SK-N-SH (cell line): ENCODE results near the gene ZNRF1. TPM values are rescaled to one million over a fixed set of nuclear protein-coding genes. Genes with fewer than 3 reads are reported as not detected.

Experiments used
- CTCF ChIA-PET: fragments of 300-600, 350-600 bp; formaldehyde crosslinking; extraction: SDS; loops from one replicate; lab custom pipeline; 2021; lab: Yijun Ruan, JAX
- POLR2A ChIA-PET: fragments of 350-600 bp; sonication (Branson Sonifier 250); formaldehyde crosslinking; extraction: SDS; loops from one replicate; lab custom pipeline; 2020; ENCODE audit warnings: antibody characterized with exemption, inconsistent platforms; lab: Yijun Ruan, JAX
- DNase-seq: peaks from one replicate; pipeline ENCODE4 v3.0.0; 2012
- H2AFZ ChIP-seq: fragments of 200-600 bp; sonication (generic); 2 replicates; pipeline ENCODE4 v1.8.1; 2016; ENCODE audit warnings: antibody characterized with exemption, mild to moderate bottlenecking, low read depth
- H3F3A ChIP-seq: fragments of 200-600 bp; sonication (generic); replicated peaks from 2 replicates; pipeline ENCODE3; 2016; ENCODE audit warnings: antibody characterized with exemption, mild to moderate bottlenecking; ENCODE audit not compliant: insufficient read depth
- H3K27ac ChIP-seq, 2 experiments: fragments of 200-500 bp in 1 of 2; fragments of 200-600 bp in 1 of 2; sonication (Bioruptor generic) in 1 of 2; sonication (generic), shearing (Covaris generic) in 1 of 2; 2 replicates each; pipeline versions ENCODE4 v1.5.1 to v1.6.1; 2014 to 2016; ENCODE audit warnings: low read depth in 2 of 2, inconsistent platforms in 1 of 2, low read length in 1 of 2, mild to moderate bottlenecking in 1 of 2, mixed read lengths in 1 of 2
- H3K27me3 ChIP-seq: fragments of 200-600 bp; sonication (generic), shearing (Covaris generic); 2 replicates; pipeline ENCODE4 v1.6.1; 2016; ENCODE audit warnings: mixed run types; ENCODE audit not compliant: insufficient read depth
- H3K36me3 ChIP-seq, 2 experiments: fragments of 200-500 bp in 1 of 2; fragments of 200-600 bp in 1 of 2; sonication (Bioruptor generic) in 1 of 2; sonication (generic) in 1 of 2; replicated peaks in 1 of 2; 2 replicates each; pipeline versions ENCODE3 to v1.5.1; 2014 to 2016; ENCODE audit warnings: low read length in 1 of 2, mild to moderate bottlenecking in 1 of 2; ENCODE audit not compliant: insufficient read depth in 2 of 2, control insufficient read depth in 1 of 2
- H3K4me1 ChIP-seq, 2 experiments: fragments of 200-500 bp in 1 of 2; fragments of 200-600 bp in 1 of 2; sonication (Bioruptor generic) in 1 of 2; sonication (generic), shearing (Covaris generic) in 1 of 2; 2 replicates each; pipeline versions ENCODE4 v1.5.1 to v1.6.1; 2014 to 2016; ENCODE audit warnings: low read depth in 1 of 2, low read length in 1 of 2, mixed run types in 1 of 2; ENCODE audit not compliant: insufficient read depth in 2 of 2, control insufficient read depth in 1 of 2
- H3K4me2 ChIP-seq: fragments of 200-600 bp; sonication (generic), shearing (Covaris generic); 2 replicates; pipeline ENCODE4 v1.6.1; 2017; ENCODE audit warnings: mixed run types
- H3K4me3 ChIP-seq, 2 experiments: fragments of 200-500 bp in 1 of 2; fragments of 200-600 bp in 1 of 2; sonication (Bioruptor generic) in 1 of 2; sonication (generic), shearing (Covaris generic) in 1 of 2; 2 replicates each; pipeline versions ENCODE4 v1.5.1 to v1.8.1; 2014 to 2016; ENCODE audit warnings: low read depth in 2 of 2, inconsistent platforms in 1 of 2, low read length in 1 of 2, mild to moderate bottlenecking in 1 of 2, mixed read lengths in 1 of 2, moderate library complexity in 1 of 2
- H3K79me2 ChIP-seq: fragments of 200-600 bp; sonication (generic); 2 replicates; pipeline ENCODE4 v1.8.1; 2017; ENCODE audit warnings: mild to moderate bottlenecking; ENCODE audit not compliant: insufficient read depth
- H3K9ac ChIP-seq: fragments of 200-600 bp; sonication (generic); 2 replicates; pipeline ENCODE4 v1.6.1; 2017; ENCODE audit warnings: mixed run types
- H3K9me2 ChIP-seq: fragments of 200-600 bp; sonication (generic); 2 replicates; pipeline ENCODE4 v1.6.1; 2017; ENCODE audit warnings: mixed run types
- H3K9me3 ChIP-seq: fragments of 200-600 bp; sonication (generic); 2 replicates; pipeline ENCODE4 v1.6.1; 2017; ENCODE audit warnings: mixed run types, mild to moderate bottlenecking, moderate library complexity
- H4K20me1 ChIP-seq: fragments of 200-600 bp; sonication (generic); 2 replicates; pipeline ENCODE4 v1.6.1; 2017; ENCODE audit warnings: mild to moderate bottlenecking, mixed run types; ENCODE audit not compliant: insufficient read depth
- CHD2 ChIP-seq: fragments of 150-350 bp; IDR thresholded peaks from 2 replicates; pipeline ENCODE4 v1.6.1; 2018; ENCODE audit warnings: low read length; ENCODE audit not compliant: partially characterized antibody
- CTCF ChIP-seq: fragments of 200-600 bp; sonication (generic); IDR thresholded peaks from 2 replicates; pipeline ENCODE4 v1.6.1; 2017; ENCODE audit warnings: antibody characterized with exemption, mild to moderate bottlenecking, moderate library complexity
- ELF1 ChIP-seq: IDR thresholded peaks from 2 replicates; pipeline ENCODE4 v1.4.0; 2012
- EP300 ChIP-seq, 2 experiments: IDR thresholded peaks; 2 replicates each; pipeline versions ENCODE4 v1.4.0 to v1.6.1; 2012; ENCODE audit warnings: borderline replicate concordance in 1 of 2, low read depth in 1 of 2, low read length in 1 of 2
- FOXJ3 ChIP-seq: sonication (generic); formaldehyde crosslinking; IDR thresholded peaks from 2 replicates; pipeline ENCODE4 v1.5.1; 2020; ENCODE audit warnings: mild to moderate bottlenecking, missing genetic modification reagents
- FOXM1 ChIP-seq: IDR thresholded peaks from 2 replicates; pipeline ENCODE4 v1.4.0; 2012; ENCODE audit warnings: low read depth, mild to moderate bottlenecking
- MEF2A ChIP-seq: IDR thresholded peaks from 2 replicates; pipeline ENCODE4 v1.4.0; 2012; ENCODE audit warnings: low read depth, borderline replicate concordance
- MXI1 ChIP-seq: IDR thresholded peaks from 2 replicates; pipeline ENCODE4 v1.6.1; 2012; ENCODE audit warnings: mild to moderate bottlenecking, low read depth, low read length, improper control_type of control experiment
- POLR2AphosphoS5 ChIP-seq: IDR thresholded peaks from 2 replicates; pipeline ENCODE4 v1.6.1; 2012; ENCODE audit warnings: low read depth, low read length
- RAD21 ChIP-seq: IDR thresholded peaks from 2 replicates; pipeline ENCODE4 v1.6.1; 2012; ENCODE audit warnings: mild to moderate bottlenecking, low read length
- RCOR1 ChIP-seq: fragments of 150-350 bp; IDR thresholded peaks from 2 replicates; pipeline ENCODE4 v1.6.1; 2017; ENCODE audit warnings: antibody characterized with exemption, low read length
- REST ChIP-seq: IDR thresholded peaks from 2 replicates; pipeline ENCODE4 v1.6.1; 2012; ENCODE audit warnings: mild to moderate bottlenecking, low read depth, low read length, moderate library complexity
- RXRA ChIP-seq: IDR thresholded peaks from 2 replicates; pipeline ENCODE4 v1.4.0; 2012; ENCODE audit warnings: low read depth, mild to moderate bottlenecking, borderline replicate concordance
- SMC3 ChIP-seq: IDR thresholded peaks from 2 replicates; pipeline ENCODE4 v1.6.1; 2012; ENCODE audit warnings: low read depth, low read length, improper control_type of control experiment
- TAF1 ChIP-seq: IDR thresholded peaks from 2 replicates; pipeline ENCODE4 v1.6.1; 2012; ENCODE audit warnings: low read depth, mild to moderate bottlenecking, low read length, moderate library complexity, borderline replicate concordance
- TCF12 ChIP-seq: IDR thresholded peaks from 2 replicates; pipeline ENCODE4 v1.4.0; 2012
- TEAD4 ChIP-seq: IDR thresholded peaks from 2 replicates; pipeline ENCODE4 v1.4.0; 2012; ENCODE audit warnings: mild to moderate bottlenecking, borderline replicate concordance; ENCODE audit not compliant: insufficient read depth
- WGBS: methylation state at CpG from one replicate; pipeline ENCODE4 v1.1.6; 2017; ENCODE audit warnings: low lambda C conversion rate; 5-methylcytosine and 5-hydroxymethylcytosine counted together
- polyA plus RNA-seq, 3 experiments: library from polyadenylated mRNA; depleted of rRNA; stranded (reverse); fragments of >200 nt; gene quantifications; 2 replicates each; pipeline ENCODE4 v1.2.3, GENCODE V29; 2012
- TF ChIP-seq, protein P1 (sequence below): IDR thresholded peaks from 2 replicates; pipeline ENCODE4 v1.4.0; 2012; ENCODE audit warnings: low read depth, borderline replicate concordance
- TF ChIP-seq, protein P2 (sequence below): fragments of 150-350 bp; IDR thresholded peaks from 2 replicates; pipeline ENCODE4 v1.6.1; 2016; ENCODE audit warnings: mild to moderate bottlenecking, low read depth, low read length
- TF ChIP-seq, protein P3 (sequence below): IDR thresholded peaks from 2 replicates; pipeline ENCODE4 v1.4.0; 2012; ENCODE audit warnings: low read depth, borderline replicate concordance

Gene ZNRF1
- polyA plus RNA-seq, 1 of the 3 experiments (the other 2 are of a cell fraction): 23.7 TPM

- POLR2A ChIA-PET: no interaction called here
- DNase-seq: no peak
- H2AFZ ChIP-seq: no peak overlapping the region
- no peaks in the 10 kb centered on the region for H3K9me3 ChIP-seq
- H3F3A ChIP-seq: no peaks in the 10 kb centered on the region
- no peaks in the 10 kb centered on the region for H3K4me1 ChIP-seq
- H3K4me3 ChIP-seq: no peak overlapping the region
- no peak overlapping the region for H3K9ac ChIP-seq
- H3K79me2 ChIP-seq: peaks cover 17% of the 10 kb centered on the region
- WGBS: 98% methylated on average over 9 of the region's 10 CpGs
- no peaks in the 10 kb centered on the region for H4K20me1 ChIP-seq
- H3K9me2 ChIP-seq: no peaks in the 10 kb centered on the region
- no peak overlapping the region for H3K4me2 ChIP-seq
- H3K27ac ChIP-seq: no peak overlapping the region
- CTCF ChIA-PET: no interaction called here
- H3K36me3 ChIP-seq: no peaks in the 10 kb centered on the region
- TF ChIP-seq POLR2AphosphoS5 (no peak), RAD21 (no peak), MEF2A (no peak), TAF1 (no peak), TEAD4 (no peak), MXI1 (no peak), TCF12 (no peak), EP300 (IDR thresholded peaks at IDR 0.05; ENCODE audit: borderline replicate concordance in 1 of 2, low read depth in 1 of 2, low read length in 1 of 2) (no peak), FOXM1 (no peak), CHD2 (no peak), ELF1 (no peak)
- TF ChIP-seq, protein P1, sequence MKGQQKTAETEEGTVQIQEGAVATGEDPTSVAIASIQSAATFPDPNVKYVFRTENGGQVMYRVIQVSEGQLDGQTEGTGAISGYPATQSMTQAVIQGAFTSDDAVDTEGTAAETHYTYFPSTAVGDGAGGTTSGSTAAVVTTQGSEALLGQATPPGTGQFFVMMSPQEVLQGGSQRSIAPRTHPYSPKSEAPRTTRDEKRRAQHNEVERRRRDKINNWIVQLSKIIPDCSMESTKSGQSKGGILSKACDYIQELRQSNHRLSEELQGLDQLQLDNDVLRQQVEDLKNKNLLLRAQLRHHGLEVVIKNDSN: no peak
- TF ChIP-seq, protein P2, sequence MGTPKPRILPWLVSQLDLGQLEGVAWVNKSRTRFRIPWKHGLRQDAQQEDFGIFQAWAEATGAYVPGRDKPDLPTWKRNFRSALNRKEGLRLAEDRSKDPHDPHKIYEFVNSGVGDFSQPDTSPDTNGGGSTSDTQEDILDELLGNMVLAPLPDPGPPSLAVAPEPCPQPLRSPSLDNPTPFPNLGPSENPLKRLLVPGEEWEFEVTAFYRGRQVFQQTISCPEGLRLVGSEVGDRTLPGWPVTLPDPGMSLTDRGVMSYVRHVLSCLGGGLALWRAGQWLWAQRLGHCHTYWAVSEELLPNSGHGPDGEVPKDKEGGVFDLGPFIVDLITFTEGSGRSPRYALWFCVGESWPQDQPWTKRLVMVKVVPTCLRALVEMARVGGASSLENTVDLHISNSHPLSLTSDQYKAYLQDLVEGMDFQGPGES: no peak
- H3K27me3 ChIP-seq: no peaks in the 10 kb centered on the region
Observed at GRCh38 chr16:74973304-74973703, 25.5 kb upstream of the ZNRF1 start.

DNA sequence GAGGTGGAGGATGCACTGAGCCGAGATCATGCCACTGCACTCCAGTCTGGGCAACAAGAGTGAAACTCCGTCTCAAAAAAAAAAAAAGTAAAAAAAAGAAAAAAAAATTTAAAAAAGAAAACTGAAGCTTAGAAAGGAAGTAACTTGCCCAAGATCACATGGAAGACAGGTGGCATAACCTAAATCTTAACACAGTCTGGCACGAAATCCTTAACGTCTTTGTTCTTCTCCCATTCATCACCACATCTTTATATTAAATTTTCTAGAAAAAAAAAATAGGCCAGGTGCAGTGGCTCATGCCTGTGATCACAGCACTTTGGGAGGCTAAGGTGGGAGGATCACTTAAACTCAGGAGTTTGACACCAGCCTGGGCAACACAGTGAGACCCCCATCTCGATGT, 23.2 kb upstream of the ZNRF1 start:
- H3K4me3 ChIP-seq: no peak overlapping the region
- no peak overlapping the region for H3K27ac ChIP-seq
- H2AFZ ChIP-seq: no peak overlapping the region
- H3K9me2 ChIP-seq: no peaks in the 10 kb centered on the region
- no peaks in the 10 kb centered on the region for H3F3A ChIP-seq
- no peak overlapping the region for H3K4me2 ChIP-seq
- no peak for DNase-seq
- no peak overlapping the region for H3K9ac ChIP-seq
- WGBS: 76% methylated on average over 5 of the region's 5 CpGs
- ChIA-PET CTCF (no interaction called here), POLR2A (no interaction called here)
- no peaks in the 10 kb centered on the region for H3K4me1 ChIP-seq
- no peaks in the 10 kb centered on the region for H3K9me3 ChIP-seq
- no peaks in the 10 kb centered on the region for H4K20me1 ChIP-seq
- H3K36me3 ChIP-seq: no peaks in the 10 kb centered on the region
- H3K27me3 ChIP-seq: no peaks in the 10 kb centered on the region
- H3K79me2 ChIP-seq: peaks cover 34% of the 10 kb centered on the region
- TF ChIP-seq MEF2A: no peak
- TF ChIP-seq CTCF: no peak
- TF ChIP-seq FOXJ3: no peak
- no peak for TF ChIP-seq EP300 (IDR thresholded peaks at IDR 0.05; ENCODE audit: borderline replicate concordance in 1 of 2, low read depth in 1 of 2, low read length in 1 of 2)
- TF ChIP-seq, protein P3, sequence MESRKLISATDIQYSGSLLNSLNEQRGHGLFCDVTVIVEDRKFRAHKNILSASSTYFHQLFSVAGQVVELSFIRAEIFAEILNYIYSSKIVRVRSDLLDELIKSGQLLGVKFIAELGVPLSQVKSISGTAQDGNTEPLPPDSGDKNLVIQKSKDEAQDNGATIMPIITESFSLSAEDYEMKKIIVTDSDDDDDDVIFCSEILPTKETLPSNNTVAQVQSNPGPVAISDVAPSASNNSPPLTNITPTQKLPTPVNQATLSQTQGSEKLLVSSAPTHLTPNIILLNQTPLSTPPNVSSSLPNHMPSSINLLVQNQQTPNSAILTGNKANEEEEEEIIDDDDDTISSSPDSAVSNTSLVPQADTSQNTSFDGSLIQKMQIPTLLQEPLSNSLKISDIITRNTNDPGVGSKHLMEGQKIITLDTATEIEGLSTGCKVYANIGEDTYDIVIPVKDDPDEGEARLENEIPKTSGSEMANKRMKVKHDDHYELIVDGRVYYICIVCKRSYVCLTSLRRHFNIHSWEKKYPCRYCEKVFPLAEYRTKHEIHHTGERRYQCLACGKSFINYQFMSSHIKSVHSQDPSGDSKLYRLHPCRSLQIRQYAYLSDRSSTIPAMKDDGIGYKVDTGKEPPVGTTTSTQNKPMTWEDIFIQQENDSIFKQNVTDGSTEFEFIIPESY: no peak
- no peak for TF ChIP-seq REST
- no peak for TF ChIP-seq RXRA
- TF ChIP-seq TEAD4: no peak
- no peak for TF ChIP-seq SMC3
- TF ChIP-seq RCOR1: no peak
- no peak for TF ChIP-seq FOXM1
